Vagina (tissue), 2 donors: Measurements from ENCODE around the gene KAT2B.

Experiments
- CTCF ChIP-seq, 3 experiments: fragments of 450-650 bp in 2 of 3; fragments of 200-600 bp in 1 of 3; sonication (generic) in 1 of 3; IDR thresholded peaks; one replicate each; pipeline ENCODE4 v1.5.1; 2017 to 2019; ENCODE audit warnings: antibody characterized with exemption in 3 of 3, mild to moderate bottlenecking in 2 of 3, moderate library complexity in 2 of 3
- POLR2A ChIP-seq, 2 donors: fragments of 450-650 bp; IDR thresholded peaks; one replicate each; pipeline ENCODE4 v1.6.1; 2017; ENCODE audit warnings: antibody characterized with exemption in 2 of 2, mild to moderate bottlenecking in 2 of 2, moderate library complexity in 2 of 2

- TF ChIP-seq POLR2A (IDR thresholded peaks at IDR 0.05) = no peak
- no peak for TF ChIP-seq CTCF (IDR thresholded peaks at IDR 0.05)
Observed at GRCh38 chr3:20080956-20081554, 40.8 kb downstream of the KAT2B start.
